ENCODE data around the gene TNFRSF1A.

- TF ChIP-seq CTCF (conservative IDR thresholded peaks at IDR 0.05; ENCODE audit: low read depth, low read length) (no peak), EZH2 (IDR thresholded peaks at IDR 0.05; ENCODE audit: borderline replicate concordance, low read depth, low read length, poor library complexity, severe bottlenecking) (no peak)
These were observed 8.8 kb downstream of the TNFRSF1A start for GRCh38 chr12:6333029-6333428.
